OCI-LY7 (cell line): Measurements from ENCODE around the gene KANSL1L. TPM values are rescaled to one million over a fixed set of nuclear protein-coding genes. Genes with fewer than 3 reads are reported as not detected.

Experiments
- BruUV-seq: library from RNA; stranded (reverse); fragments of 400-500 nt; replicated peaks from 2 replicates; lab custom pipeline; 2021; lab: Mats Ljungman, UMichigan
- CTCF ChIA-PET: fragments of 300-600 bp; sonication (Branson Sonifier 250); formaldehyde crosslinking; loops from one replicate; lab custom pipeline; 2022; ENCODE audit warnings: antibody characterized with exemption; ENCODE audit not compliant: unreplicated experiment; lab: Charles Lee
- POLR2A ChIA-PET: fragments of 300-600 bp; sonication (Branson Sonifier 250); formaldehyde crosslinking; loops from one replicate; lab custom pipeline; 2022; ENCODE audit warnings: antibody characterized with exemption; lab: Charles Lee
- DNase-seq: peaks from one replicate; pipeline ENCODE4 v3.0.0-alpha.2; 2015; ENCODE audit warnings: low spot score
- H2AFZ ChIP-seq: fragments of 200-600 bp; sonication (generic), shearing (Covaris generic); 2 replicates; pipeline ENCODE4 v1.6.1; 2014; ENCODE audit warnings: mild to moderate bottlenecking, antibody characterized with exemption, low read length, moderate library complexity
- H3K27ac ChIP-seq: fragments of 200-600 bp; sonication (generic); 2 replicates; pipeline ENCODE4 v1.5.1; 2014; ENCODE audit warnings: mixed run types, low read depth, mild to moderate bottlenecking, moderate library complexity, low read length, inconsistent platforms; ENCODE audit not compliant: poor library complexity, severe bottlenecking
- H3K36me3 ChIP-seq: fragments of 200-600 bp; sonication (generic); 2 replicates; pipeline ENCODE4 v1.6.1; 2014; ENCODE audit warnings: mild to moderate bottlenecking, antibody characterized with exemption, low read length, moderate library complexity, mixed read lengths; ENCODE audit not compliant: insufficient read depth
- H3K4me1 ChIP-seq: fragments of 200-600 bp; sonication (generic); 2 replicates; pipeline ENCODE4 v1.5.1; 2014; ENCODE audit warnings: mild to moderate bottlenecking, low read length; ENCODE audit not compliant: insufficient read depth, poor library complexity, severe bottlenecking
- H3K4me2 ChIP-seq: fragments of 200-600 bp; sonication (generic); 2 replicates; pipeline ENCODE4 v1.6.1; 2014; ENCODE audit warnings: mild to moderate bottlenecking, low read length
- H3K4me3 ChIP-seq: fragments of 200-600 bp; sonication (generic); 2 replicates; pipeline ENCODE4 v1.5.1; 2014; ENCODE audit warnings: mild to moderate bottlenecking, low read depth, low read length; ENCODE audit not compliant: poor library complexity, severe bottlenecking
- H3K79me2 ChIP-seq: fragments of 200-600 bp; sonication (generic); 2 replicates; pipeline ENCODE4 v1.6.1; 2016; ENCODE audit warnings: low read depth, mild to moderate bottlenecking, low read length, moderate library complexity, mixed read lengths; ENCODE audit not compliant: insufficient read depth
- H3K9me2 ChIP-seq: fragments of 200-600 bp; sonication (generic); 2 replicates; pipeline ENCODE4 v1.6.1; 2016; ENCODE audit warnings: mild to moderate bottlenecking, low read length, mixed read lengths; ENCODE audit not compliant: insufficient read depth
- H3K9me3 ChIP-seq: fragments of 200-600 bp; sonication (generic); 2 replicates; pipeline ENCODE4 v1.6.1; 2014; ENCODE audit warnings: mild to moderate bottlenecking, mixed run types, low read length, mixed read lengths
- H4K20me1 ChIP-seq: fragments of 200-600 bp; sonication (generic); 2 replicates; pipeline ENCODE4 v1.6.1; 2014; ENCODE audit warnings: mild to moderate bottlenecking, antibody characterized with exemption, low read length, moderate library complexity, mixed read lengths; ENCODE audit not compliant: insufficient read depth
- EZH2phosphoT487 ChIP-seq: fragments of 200-600 bp; sonication (generic); IDR thresholded peaks from 2 replicates; pipeline ENCODE4 v1.6.1; 2018; ENCODE audit warnings: low read depth, borderline replicate concordance, mild to moderate bottlenecking, mixed run types, antibody characterized with exemption, low read length, moderate library complexity, mixed read lengths
- intact Hi-C: fragments of 100-400 bp; cut with micrococcal nuclease; formaldehyde crosslinking; loops from one replicate; pipeline ENCODE4 v1.10.0; 2022; ENCODE audit not compliant: unreplicated experiment
- total RNA-seq, 2 experiments: library from RNA; depleted of rRNA in 1 of 2; stranded (reverse); fragments of >200 nt in 1 of 2; shearing (Covaris generic) in 1 of 2; gene quantifications; 2 replicates each; pipeline ENCODE4 v1.2.3, GENCODE V29; 2014 to 2022
- TF ChIP-seq, protein P1 (sequence below): fragments of 200-600 bp; sonication (generic); conservative IDR thresholded peaks from 2 replicates; pipeline ENCODE4 v1.5.1; 2014; ENCODE audit warnings: mild to moderate bottlenecking, antibody characterized with exemption, low read length, moderate library complexity, mixed read lengths

KANSL1L gene
- total RNA-seq, 2 experiments from 2014 or later = 22.0 to 22.9 TPM

DNA sequence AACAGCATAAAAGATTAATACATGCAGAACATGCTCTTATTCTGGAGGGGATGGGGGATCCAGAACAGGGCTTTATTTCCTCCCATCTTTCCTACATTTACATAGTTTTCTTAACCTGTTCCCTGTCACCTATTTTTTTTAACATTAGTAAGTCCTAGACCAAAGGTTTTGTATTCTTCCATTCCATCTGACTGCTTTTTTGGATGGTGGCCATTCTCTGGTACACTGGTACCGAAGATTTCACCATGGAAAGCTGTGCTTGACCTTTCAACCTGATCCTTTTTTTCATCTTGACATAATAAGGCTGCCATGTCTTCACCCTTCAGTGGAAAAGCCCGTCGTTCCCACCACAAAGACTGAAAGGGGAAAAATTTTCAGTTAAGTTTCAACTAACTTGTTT lies 148.4 kb downstream of the KANSL1L start:
- POLR2A ChIA-PET = no interaction called here
- Histone ChIP-seq H3K79me2 (no peaks in the 10 kb centered on the region), H3K4me1 (no peaks in the 10 kb centered on the region), H3K9me3 (no peaks in the 10 kb centered on the region), H4K20me1 (no peaks in the 10 kb centered on the region; the same call in 1 of the 2 replicates), H2AFZ (no peak overlapping the region), H3K36me3 (peaks cover 90% of the 10 kb centered on the region), H3K4me3 (no peak overlapping the region), H3K27ac (no peak overlapping the region), H3K4me2 (no peak overlapping the region), H3K9me2 (no peaks in the 10 kb centered on the region)
- no TSS peak for BruUV-seq
- no peak for DNase-seq
- TF ChIP-seq, protein P1, sequence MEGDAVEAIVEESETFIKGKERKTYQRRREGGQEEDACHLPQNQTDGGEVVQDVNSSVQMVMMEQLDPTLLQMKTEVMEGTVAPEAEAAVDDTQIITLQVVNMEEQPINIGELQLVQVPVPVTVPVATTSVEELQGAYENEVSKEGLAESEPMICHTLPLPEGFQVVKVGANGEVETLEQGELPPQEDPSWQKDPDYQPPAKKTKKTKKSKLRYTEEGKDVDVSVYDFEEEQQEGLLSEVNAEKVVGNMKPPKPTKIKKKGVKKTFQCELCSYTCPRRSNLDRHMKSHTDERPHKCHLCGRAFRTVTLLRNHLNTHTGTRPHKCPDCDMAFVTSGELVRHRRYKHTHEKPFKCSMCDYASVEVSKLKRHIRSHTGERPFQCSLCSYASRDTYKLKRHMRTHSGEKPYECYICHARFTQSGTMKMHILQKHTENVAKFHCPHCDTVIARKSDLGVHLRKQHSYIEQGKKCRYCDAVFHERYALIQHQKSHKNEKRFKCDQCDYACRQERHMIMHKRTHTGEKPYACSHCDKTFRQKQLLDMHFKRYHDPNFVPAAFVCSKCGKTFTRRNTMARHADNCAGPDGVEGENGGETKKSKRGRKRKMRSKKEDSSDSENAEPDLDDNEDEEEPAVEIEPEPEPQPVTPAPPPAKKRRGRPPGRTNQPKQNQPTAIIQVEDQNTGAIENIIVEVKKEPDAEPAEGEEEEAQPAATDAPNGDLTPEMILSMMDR = no peak
- TF ChIP-seq EZH2phosphoT487 = no peak
- intact Hi-C loops = no loop called here
- CTCF ChIA-PET = no interaction called here

DNA sequence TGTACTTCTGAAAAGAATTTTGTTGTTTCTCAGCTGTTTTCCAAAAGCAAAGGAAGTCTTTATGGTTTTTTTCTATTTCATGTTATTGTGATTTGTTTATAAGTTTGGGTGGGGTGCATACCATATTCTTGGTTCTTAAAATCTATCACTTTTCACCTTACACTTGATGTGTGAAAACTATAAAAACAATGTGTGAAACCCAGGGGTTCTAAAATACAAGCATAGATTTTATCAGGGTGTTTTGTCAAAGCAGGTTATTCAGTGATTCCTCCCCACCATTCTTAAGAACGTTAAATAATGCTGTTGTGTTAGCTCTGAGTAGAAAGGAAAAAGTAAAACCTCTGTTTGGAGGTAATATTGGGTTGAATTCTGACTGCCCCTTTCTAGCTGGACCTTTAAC lies 151.1 kb downstream of the KANSL1L start:
- Histone ChIP-seq H3K9me3 (no peaks in the 10 kb centered on the region), H3K4me2 (no peak overlapping the region), H3K79me2 (peaks cover 2% of the 10 kb centered on the region; the same call in 1 of the 2 replicates), H2AFZ (no peak overlapping the region), H3K27ac (no peak overlapping the region), H4K20me1 (peaks cover 7% of the 10 kb centered on the region), H3K9me2 (no peaks in the 10 kb centered on the region), H3K4me1 (no peaks in the 10 kb centered on the region), H3K4me3 (no peak overlapping the region), H3K36me3 (peaks cover 99% of the 10 kb centered on the region)
- ChIA-PET POLR2A (interaction anchor here (0.6 kb wide), 1 partner anchor 17 kb away, joined by 4 read pairs; no protein-coding TSS in a partner anchor), CTCF (no interaction called here)
- TF ChIP-seq EZH2phosphoT487 = no peak
- TF ChIP-seq, protein P1 = no peak
- intact Hi-C loops = no loop called here
- no peak for DNase-seq
- BruUV-seq = no TSS peak

DNA sequence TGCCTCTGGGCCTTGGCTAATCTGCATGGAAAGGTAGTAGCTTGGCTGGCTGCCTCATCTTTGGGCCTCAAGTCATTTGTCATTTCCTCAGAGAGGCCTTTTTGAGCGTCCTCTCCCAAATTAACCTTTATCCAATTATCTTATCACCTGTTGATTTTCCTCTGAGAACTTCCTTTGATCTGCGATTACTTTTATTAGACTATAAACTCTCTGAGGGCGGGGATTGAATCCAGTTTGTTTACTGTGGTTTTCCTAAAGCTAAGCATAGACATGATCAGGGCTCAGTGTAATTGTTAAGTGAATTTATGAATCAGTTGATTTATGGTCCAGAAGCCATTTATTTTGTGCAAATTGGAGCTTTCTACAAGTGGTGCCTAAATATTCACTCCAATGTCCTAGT lies 161.3 kb downstream of the KANSL1L start:
- ChIA-PET POLR2A (interaction anchor here (0.7 kb wide), 1 partner anchor 14 kb away, joined by 5 read pairs; no protein-coding TSS in a partner anchor), CTCF (no interaction called here)
- Histone ChIP-seq H3K36me3 (peaks cover 99% of the 10 kb centered on the region), H3K4me3 (no peak overlapping the region), H3K79me2 (peaks cover 96% of the 10 kb centered on the region), H2AFZ (no peak overlapping the region), H3K27ac (no peak overlapping the region), H3K9me3 (no peaks in the 10 kb centered on the region), H3K9me2 (no peaks in the 10 kb centered on the region), H3K4me1 (peaks cover 14% of the 10 kb centered on the region), H4K20me1 (peaks cover 44% of the 10 kb centered on the region), H3K4me2 (no peak overlapping the region)
- intact Hi-C loops = no loop called here
- BruUV-seq = no TSS peak
- DNase-seq = no peak
- TF ChIP-seq EZH2phosphoT487 = no peak
- TF ChIP-seq, protein P1 = no peak
